WTC11 (cell line): ENCODE data around the gene MTRF1. TPM values are rescaled to one million over a fixed set of nuclear protein-coding genes. Genes with fewer than 3 reads are reported as not detected.

Experiments
- ATAC-seq: fragments of 200-7000 bp; cut with Tn5 transposase; 2 replicates; pipeline ENCODE4 v1.10.0; 2021; ENCODE audit warnings: mild to moderate bottlenecking, moderate library complexity
- Bru-seq: library from RNA; stranded (reverse); fragments of 400-500 nt; gene quantifications from one replicate; lab custom pipeline; 2021; lab: Mats Ljungman, UMichigan
- CTCF ChIA-PET: fragments of 300-600 bp; sonication (Branson Sonifier 250); formaldehyde crosslinking; loops from one replicate; lab custom pipeline; 2021; ENCODE audit warnings: antibody characterized with exemption; lab: Charles Lee
- POLR2A ChIA-PET: fragments of 350-600 bp; sonication (Branson Sonifier 250); formaldehyde crosslinking; loops from one replicate; lab custom pipeline; 2021; ENCODE audit warnings: antibody characterized with exemption; lab: Charles Lee
- DNase-seq: peaks from one replicate; pipeline ENCODE4 v3.0.0; 2021; ENCODE audit warnings: low spot score
- H3K27ac Mint-ChIP-seq: 2 replicates; pipeline ENCODE4 v1.8.0; 2021; ENCODE audit warnings: mixed read lengths
- H3K27me3 Mint-ChIP-seq: 2 replicates; pipeline ENCODE4 v1.8.0; 2021; ENCODE audit warnings: low read depth, mild to moderate bottlenecking, moderate library complexity, mixed read lengths
- H3K36me3 Mint-ChIP-seq: 2 replicates; pipeline ENCODE4 v1.8.0; 2021; ENCODE audit warnings: mixed read lengths
- H3K4me1 Mint-ChIP-seq: 2 replicates; pipeline ENCODE4 v1.8.0; 2022; ENCODE audit warnings: mixed read lengths
- H3K4me3 Mint-ChIP-seq: 2 replicates; pipeline ENCODE4 v1.8.0; 2021; ENCODE audit warnings: mild to moderate bottlenecking, moderate library complexity, mixed read lengths
- H3K9me3 Mint-ChIP-seq: 2 replicates; pipeline ENCODE4 v1.8.0; 2021; ENCODE audit warnings: mixed read lengths
- ATF3 ChIP-seq: sonication (generic); formaldehyde crosslinking; conservative IDR thresholded peaks from 2 replicates; pipeline ENCODE4 v1.8.1; 2022; ENCODE audit warnings: mild to moderate bottlenecking, missing genetic modification reagents
- CTCF ChIP-seq: fragments of 200-600 bp; IDR thresholded peaks from 2 replicates; pipeline ENCODE4 v1.8.0; 2022; ENCODE audit warnings: antibody characterized with exemption
- ELF4 ChIP-seq: sonication (generic); formaldehyde crosslinking; IDR thresholded peaks from 2 replicates; pipeline ENCODE4 v1.8.1; 2022; ENCODE audit warnings: low read depth, mild to moderate bottlenecking, moderate library complexity, missing genetic modification reagents
- ERG ChIP-seq: fragments of 250-450 bp; sonication (Bioruptor Pico); IDR thresholded peaks from 2 replicates; pipeline ENCODE4 v1.8.0; 2021; ENCODE audit warnings: mild to moderate bottlenecking
- GABPB1 ChIP-seq: sonication (generic); formaldehyde crosslinking; IDR thresholded peaks from 2 replicates; pipeline ENCODE4 v1.8.1; 2023; ENCODE audit warnings: mild to moderate bottlenecking, missing genetic modification reagents
- HMGXB4 ChIP-seq: sonication (generic); formaldehyde crosslinking; IDR thresholded peaks from 2 replicates; pipeline ENCODE4 v1.8.1; 2023; ENCODE audit warnings: mild to moderate bottlenecking, moderate library complexity, missing genetic modification reagents
- JAZF1 ChIP-seq: fragments of 250-450 bp; sonication (Bioruptor Pico); IDR thresholded peaks from 2 replicates; pipeline ENCODE4 v1.9.0; 2021; ENCODE audit warnings: moderate library complexity, mild to moderate bottlenecking, inconsistent platforms
- NR1H2 ChIP-seq: sonication (generic); formaldehyde crosslinking; IDR thresholded peaks from 2 replicates; pipeline ENCODE4 v1.9.0; 2021; ENCODE audit warnings: mild to moderate bottlenecking, moderate library complexity, missing genetic modification reagents
- NR2C2 ChIP-seq: sonication (generic); formaldehyde crosslinking; IDR thresholded peaks from 2 replicates; pipeline ENCODE4 v1.8.0; 2022; ENCODE audit warnings: mild to moderate bottlenecking, missing genetic modification reagents
- PRDM15 ChIP-seq: sonication (generic); formaldehyde crosslinking; IDR thresholded peaks from 2 replicates; pipeline ENCODE4 v1.8.0; 2022; ENCODE audit warnings: missing genetic modification reagents
- PREB ChIP-seq: sonication (generic); formaldehyde crosslinking; IDR thresholded peaks from 2 replicates; pipeline ENCODE4 v1.8.1; 2022; ENCODE audit warnings: mild to moderate bottlenecking, missing genetic modification reagents, moderate library complexity, borderline replicate concordance
- RORB ChIP-seq: fragments of 250-450 bp; sonication (Bioruptor Pico); IDR thresholded peaks from 2 replicates; pipeline ENCODE4 v1.9.0; 2021; ENCODE audit warnings: mild to moderate bottlenecking
- SMAD3 ChIP-seq: sonication (generic); formaldehyde crosslinking; IDR thresholded peaks from 2 replicates; pipeline ENCODE4 v1.8.0; 2022; ENCODE audit warnings: missing genetic modification reagents, mild to moderate bottlenecking, borderline replicate concordance
- SMAD4 ChIP-seq: sonication (generic); formaldehyde crosslinking; IDR thresholded peaks from 2 replicates; pipeline ENCODE4 v1.8.0; 2022; ENCODE audit warnings: mild to moderate bottlenecking, missing genetic modification reagents
- SOX15 ChIP-seq: fragments of 250-450 bp; sonication (Bioruptor Pico); IDR thresholded peaks from 2 replicates; pipeline ENCODE4 v1.9.0; 2021; ENCODE audit warnings: mild to moderate bottlenecking
- SP1 ChIP-seq: sonication (generic); formaldehyde crosslinking; conservative IDR thresholded peaks from 2 replicates; pipeline ENCODE4 v1.8.1; 2022; ENCODE audit warnings: missing genetic modification reagents
- USF1 ChIP-seq: sonication (generic); formaldehyde crosslinking; IDR thresholded peaks from 2 replicates; pipeline ENCODE4 v1.8.0; 2022; ENCODE audit warnings: mild to moderate bottlenecking, missing genetic modification reagents
- ZBTB43 ChIP-seq: sonication (generic); formaldehyde crosslinking; IDR thresholded peaks from 2 replicates; pipeline ENCODE4 v1.8.1; 2023; ENCODE audit warnings: mild to moderate bottlenecking, missing genetic modification reagents
- ZNF423 ChIP-seq: fragments of 250-450 bp; sonication (Bioruptor Pico); IDR thresholded peaks from 2 replicates; pipeline ENCODE4 v2.1.2; 2022; ENCODE audit warnings: mild to moderate bottlenecking, moderate library complexity
- ZNF671 ChIP-seq: fragments of 250-450 bp; sonication (Bioruptor Pico); IDR thresholded peaks from 2 replicates; pipeline ENCODE4 v1.8.0; 2021; ENCODE audit warnings: mild to moderate bottlenecking
- long read RNA-seq, 3 experiments: library from RNA in 1 of 3; library from capped mRNA in 1 of 3; library from polyadenylated mRNA in 1 of 3; unstranded in 2 of 3; stranded (forward) in 1 of 3; transcript quantifications; one replicate each; pipeline ENCODE4 v2.0.0, GENCODE V29; 2021
- total RNA-seq: library from RNA; stranded (reverse); gene quantifications from 3 replicates; pipeline ENCODE4 v1.2.3, GENCODE V29; 2021

Gene MTRF1
- total RNA-seq (12.9 to 16.2 TPM (median 14.9 TPM) in 3 replicates), Bru-seq, nascent RNA (percentile 71 among the genes with signal in this experiment)
- long read RNA-seq, experiment 1, partial matches to known transcripts, result 11 of 49 reads
- long read RNA-seq, experiment 1, other reads (novel, unspliced or antisense), result 37 of 49 reads
- long read RNA-seq, experiment 2, partial matches to known transcripts, result 2 of 12 reads
- long read RNA-seq, experiment 2, other reads (novel, unspliced or antisense), result 9 of 12 reads
- long read RNA-seq, experiment 3, transcript MTRF1-203 (10 exons, 2,185 nt), result major isoform, 6 of 24 reads
- long read RNA-seq, experiment 3, partial matches to known transcripts, result 3 of 24 reads
- long read RNA-seq, experiment 3, other reads (novel, unspliced or antisense), result 13 of 24 reads

GRCh38 chr13:41263261-41263971 lies at the start of gene MTRF1:
Gene MTRF1 (minus strand): TSS chr13:41263576. CDS start chr13:41260907, 2,669 bp downstream.
- Mint-ChIP-seq H3K27me3 (peaks cover 4% of the 10 kb centered on the region; the same call in 1 of the 2 replicates), H3K4me1 (no peaks in the 10 kb centered on the region), H3K27ac (peak within 1 kb of the TSS; percentile 92), H3K9me3 (peaks cover 23% of the 10 kb centered on the region), H3K4me3 (peak within 1 kb of the TSS; percentile 99), H3K36me3 (peaks cover 35% of the 10 kb centered on the region)
- peak; percentile 67 for DNase-seq
- ChIA-PET POLR2A (interaction anchor here (0.5 kb wide), 1 partner anchor 206 kb away, joined by 3 read pairs; no protein-coding TSS in a partner anchor), CTCF (interaction anchor here (0.6 to 1.0 kb wide), 2 partner anchors 16 to 23 kb away, joined by 3 to 4 read pairs; no protein-coding TSS in a partner anchor)
- peak; percentile 97 for ATAC-seq
- TF ChIP-seq PREB (CRISPR knock-in tag) (no peak), PRDM15 (CRISPR knock-in tag) (no peak), USF1 (no peak), CTCF (no peak), ATF3 (CRISPR knock-in tag) (no peak), RORB (CRISPR knock-in tag) (no peak), ERG (CRISPR knock-in tag) (peak; percentile 71; the same call in 1 of the 2 replicates), NR1H2 (CRISPR knock-in tag) (no peak), SMAD4 (CRISPR knock-in tag) (no peak), NR2C2 (CRISPR knock-in tag) (peak; percentile 99), ZNF671 (CRISPR knock-in tag) (no peak), GABPB1 (CRISPR knock-in tag) (peak; percentile 76), SMAD3 (CRISPR knock-in tag) (no peak), ZBTB43 (CRISPR knock-in tag) (no peak), JAZF1 (no peak), ELF4 (no peak), ZNF423 (no peak), SP1 (CRISPR knock-in tag) (peak; percentile 49; the same call in 1 of the 2 replicates), HMGXB4 (CRISPR knock-in tag) (no peak), SOX15 (CRISPR knock-in tag) (no peak)
